Keratinocyte (primary cell): ENCODE measurements around the gene BFSP1. TPM values are rescaled to one million over a fixed set of nuclear protein-coding genes. Genes with fewer than 3 reads are reported as not detected.

Source experiments
- DNase-seq: peaks from one replicate; pipeline ENCODE4 v3.0.0-alpha.2; 2011; ENCODE audit warnings: low read depth, missing footprints, low spot score
- FAIRE-seq: peaks from 2 replicates; lab custom pipeline; 2011; peaks lifted over from hg19 to GRCh38; lab: Jason Lieb, UNC
- H2AFZ ChIP-seq: 2 replicates; pipeline ENCODE4 v1.6.0; 2012; ENCODE audit warnings: low read length, control low read depth, inconsistent platforms; ENCODE audit not compliant: control insufficient read depth
- H3K27ac ChIP-seq: 2 replicates; pipeline ENCODE4 v1.5.1; 2011; ENCODE audit warnings: low read length; ENCODE audit not compliant: control insufficient read depth, insufficient read depth
- H3K27me3 ChIP-seq: 3 replicates; pipeline ENCODE4 v1.6.0; 2011; ENCODE audit warnings: low read length; ENCODE audit not compliant: control insufficient read depth, insufficient read depth; ENCODE audit errors: extremely low read depth
- H3K36me3 ChIP-seq, 2 experiments: 2 replicates in 1 of 2; 3 replicates in 1 of 2; pipeline ENCODE4 v1.5.1; 2011; ENCODE audit warnings: low read length in 2 of 2, mild to moderate bottlenecking in 1 of 2; ENCODE audit not compliant: control insufficient read depth in 2 of 2, insufficient read depth in 2 of 2; ENCODE audit errors: extremely low read depth in 1 of 2
- H3K4me1 ChIP-seq: 3 replicates; pipeline ENCODE4 v1.5.1; 2011; ENCODE audit warnings: low read length; ENCODE audit not compliant: control insufficient read depth, insufficient read depth; ENCODE audit errors: extremely low read depth
- H3K4me2 ChIP-seq: 3 replicates; pipeline ENCODE4 v1.6.0; 2011; ENCODE audit warnings: low read depth, low read length; ENCODE audit not compliant: control insufficient read depth, insufficient read depth; ENCODE audit errors: extremely low read depth
- H3K4me3 ChIP-seq, 3 experiments: fragments of 200-600 bp in 1 of 3; sonication (generic) in 1 of 3; 2 replicates in 2 of 3; 3 replicates in 1 of 3; pipeline ENCODE4 v1.5.1; 2011 to 2016; ENCODE audit warnings: low read length in 3 of 3, mild to moderate bottlenecking in 3 of 3, control low read depth in 2 of 3, inconsistent platforms in 1 of 3, low read depth in 1 of 3, mixed read lengths in 1 of 3, mixed run types in 1 of 3, moderate library complexity in 1 of 3; ENCODE audit not compliant: control insufficient read depth in 2 of 3, insufficient read depth in 2 of 3; ENCODE audit errors: extremely low read depth in 1 of 3
- H3K79me2 ChIP-seq: 2 replicates; pipeline ENCODE4 v1.6.0; 2012; ENCODE audit warnings: low read length; ENCODE audit not compliant: control insufficient read depth, insufficient read depth
- H3K9ac ChIP-seq: 3 replicates; pipeline ENCODE4 v1.6.0; 2011; ENCODE audit warnings: low read length; ENCODE audit not compliant: control insufficient read depth, insufficient read depth; ENCODE audit errors: extremely low read depth
- H3K9me1 ChIP-seq: 3 replicates; pipeline ENCODE4 v1.6.0; 2011; ENCODE audit warnings: low read length; ENCODE audit not compliant: control insufficient read depth, insufficient read depth; ENCODE audit errors: extremely low read depth
- H3K9me3 ChIP-seq: 2 replicates; pipeline ENCODE4 v1.5.1; 2012; ENCODE audit warnings: low read depth, low read length; ENCODE audit not compliant: control insufficient read depth
- H4K20me1 ChIP-seq: 3 replicates; pipeline ENCODE4 v1.6.0; 2011; ENCODE audit warnings: low read length; ENCODE audit not compliant: control insufficient read depth, insufficient read depth; ENCODE audit errors: extremely low read depth
- CTCF ChIP-seq, 3 experiments: IDR thresholded peaks in 1 of 3; conservative IDR thresholded peaks in 1 of 3; optimal IDR thresholded peaks in 1 of 3; 2 replicates in 2 of 3; 3 replicates in 1 of 3; pipeline versions ENCODE3 to v1.5.1; 2011; ENCODE audit warnings: low read length in 3 of 3, mild to moderate bottlenecking in 3 of 3, moderate library complexity in 2 of 3, control low read depth in 1 of 3, inconsistent platforms in 1 of 3; ENCODE audit not compliant: insufficient read depth in 2 of 3; ENCODE audit errors: extremely low read depth in 1 of 3
- EZH2 ChIP-seq: IDR thresholded peaks from one replicate; pipeline ENCODE4 v1.6.1; 2012; ENCODE audit warnings: inconsistent platforms, mild to moderate bottlenecking, low read length, moderate library complexity
- dilution Hi-C: fragments of 300-500 bp; cut with MboI; formaldehyde crosslinking; loops from one replicate; pipeline ENCODE4 v1.7.0; 2020; ENCODE audit warnings: low sequenced_read_pairs; ENCODE audit not compliant: extremely low pct_ligation_motif_present
- polyA plus RNA-seq, 5 experiments: library from polyadenylated mRNA; depleted of rRNA in 3 of 5; stranded (reverse) in 3 of 5; stranded (forward) in 1 of 5; unstranded in 1 of 5; fragments of >200 nt; gene quantifications; 1 replicate in 1 of 5; 2 replicates in 3 of 5; 3 replicates in 1 of 5; pipeline versions ENCODE4 v1.2.1 to v1.2.3, GENCODE V29; 2011 to 2012; ENCODE audit warnings: missing spikeins in 2 of 5, low read depth in 1 of 5, low replicate concordance in 1 of 5

The BFSP1 gene
- polyA plus RNA-seq, 1 donor (not counting 4 experiments of a cell fraction or from before 2014, with no cell fraction given) = 2.2 TPM

DNA sequence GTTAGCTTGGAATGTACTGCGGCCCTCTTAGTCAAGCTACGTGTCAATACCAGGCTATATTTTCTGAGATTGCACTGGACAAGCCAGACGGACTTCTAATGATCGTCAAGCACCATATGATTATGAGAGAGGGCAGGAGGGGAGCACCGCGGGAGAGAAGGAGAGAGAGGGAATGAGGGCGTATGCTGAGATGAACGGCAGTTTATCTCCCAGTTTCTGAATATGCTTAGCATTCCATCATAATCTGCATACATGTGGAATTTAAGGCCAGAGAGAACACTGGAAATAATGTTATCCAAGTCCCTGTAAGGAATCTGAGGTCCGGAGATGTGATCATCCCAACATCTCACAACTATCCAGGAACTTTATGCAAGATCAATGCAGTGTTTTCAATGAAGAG, 60.2 kb downstream of the BFSP1 start:
- TF ChIP-seq EZH2 = no peak
- Histone ChIP-seq H3K4me3 (no peak overlapping the region), H4K20me1 (no peaks in the 10 kb centered on the region), H3K27ac (no peak overlapping the region), H3K79me2 (no peaks in the 10 kb centered on the region), H3K9me3 (no peaks in the 10 kb centered on the region), H3K27me3 (no peaks in the 10 kb centered on the region), H3K4me2 (no peak overlapping the region), H2AFZ (no peak overlapping the region), H3K9me1 (no peaks in the 10 kb centered on the region), H3K9ac (no peak overlapping the region), H3K36me3 (no peaks in the 10 kb centered on the region), H3K4me1 (no peaks in the 10 kb centered on the region)
- DNase-seq (no peak), FAIRE-seq (no peak)
- dilution Hi-C loops = no loop called here

DNA sequence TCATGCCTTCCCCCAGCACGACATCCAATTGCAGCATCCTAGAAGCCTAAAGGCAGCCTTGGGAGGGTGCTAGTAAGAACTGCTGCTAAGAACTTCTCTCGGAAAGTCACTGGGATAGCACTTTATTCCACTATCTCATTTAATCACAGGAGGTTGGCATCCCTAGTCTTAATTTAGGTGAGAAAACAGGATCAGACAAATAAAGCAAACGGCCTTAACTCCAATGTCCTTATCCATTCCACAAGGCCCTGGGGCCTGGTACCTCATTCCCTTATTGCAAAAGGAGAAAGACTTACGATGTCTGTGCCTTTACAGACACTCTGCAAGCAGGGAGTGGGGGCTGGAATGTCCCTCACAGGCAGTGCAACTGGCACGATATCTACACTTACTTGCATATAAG, 60.7 kb downstream of the BFSP1 start:
- no peak for TF ChIP-seq EZH2
- TF ChIP-seq CTCF (optimal IDR thresholded peaks at IDR 0.05 in 1 of 3, IDR thresholded peaks at IDR 0.05 in 1 of 3, conservative IDR thresholded peaks at IDR 0.05 in 1 of 3; ENCODE audit: extremely low read depth in 1 of 3, insufficient read depth in 2 of 3, low read length in 3 of 3) = no peak
- DNase-seq = no peak

More for the DNA sequence above, 60.7 kb downstream of the BFSP1 start:
- Histone ChIP-seq H3K79me2 (no peaks in the 10 kb centered on the region), H3K9me1 (no peaks in the 10 kb centered on the region), H3K4me3 (no peak overlapping the region), H3K4me2 (no peak overlapping the region), H2AFZ (no peak overlapping the region), H3K9ac (no peak overlapping the region), H3K4me1 (no peaks in the 10 kb centered on the region), H4K20me1 (no peaks in the 10 kb centered on the region), H3K27ac (no peak overlapping the region), H3K27me3 (no peaks in the 10 kb centered on the region), H3K9me3 (no peaks in the 10 kb centered on the region), H3K36me3 (no peaks in the 10 kb centered on the region)
- dilution Hi-C loops = no loop called here
- no peak for FAIRE-seq
